ENCODE data around the gene BEND6. TPM values are rescaled to one million over a fixed set of nuclear protein-coding genes. Genes with fewer than 3 reads are reported as not detected.

BEND6 gene
- total RNA-seq, 1 donor from 2014 or later: 1.3 TPM

DNA sequence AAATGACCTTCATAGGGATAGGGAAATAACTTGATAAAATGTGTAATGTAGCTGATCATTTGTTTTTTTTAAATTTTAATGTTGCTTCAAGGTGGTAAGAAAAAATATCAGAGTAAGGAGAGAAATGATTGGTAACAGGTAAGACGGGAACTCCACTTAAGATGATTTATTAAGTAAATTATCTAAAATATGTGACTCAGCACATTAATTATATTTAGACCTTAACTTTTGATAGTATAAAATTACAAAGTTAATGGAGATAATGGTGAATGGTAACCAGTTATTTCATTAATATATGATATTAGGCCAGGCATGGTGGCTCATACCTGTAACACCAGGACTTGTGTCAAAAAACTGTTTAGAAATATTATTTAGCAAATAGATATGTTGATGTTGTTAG, 10.2 kb downstream of the BEND6 start:
- Mint-ChIP-seq H3K27me3 (no peaks in the 10 kb centered on the region), H3K36me3 (no peaks in the 10 kb centered on the region), H3K9me3 (no peaks in the 10 kb centered on the region), H3K4me3 (no peak overlapping the region), H3K27ac (no peak overlapping the region), H3K4me1 (ENCODE audit: unreplicated experiment) (no peaks in the 10 kb centered on the region)
- DNase-seq (ENCODE audit: extremely low spot score, unreplicated experiment): no peak
- TF ChIP-seq, protein P1, sequence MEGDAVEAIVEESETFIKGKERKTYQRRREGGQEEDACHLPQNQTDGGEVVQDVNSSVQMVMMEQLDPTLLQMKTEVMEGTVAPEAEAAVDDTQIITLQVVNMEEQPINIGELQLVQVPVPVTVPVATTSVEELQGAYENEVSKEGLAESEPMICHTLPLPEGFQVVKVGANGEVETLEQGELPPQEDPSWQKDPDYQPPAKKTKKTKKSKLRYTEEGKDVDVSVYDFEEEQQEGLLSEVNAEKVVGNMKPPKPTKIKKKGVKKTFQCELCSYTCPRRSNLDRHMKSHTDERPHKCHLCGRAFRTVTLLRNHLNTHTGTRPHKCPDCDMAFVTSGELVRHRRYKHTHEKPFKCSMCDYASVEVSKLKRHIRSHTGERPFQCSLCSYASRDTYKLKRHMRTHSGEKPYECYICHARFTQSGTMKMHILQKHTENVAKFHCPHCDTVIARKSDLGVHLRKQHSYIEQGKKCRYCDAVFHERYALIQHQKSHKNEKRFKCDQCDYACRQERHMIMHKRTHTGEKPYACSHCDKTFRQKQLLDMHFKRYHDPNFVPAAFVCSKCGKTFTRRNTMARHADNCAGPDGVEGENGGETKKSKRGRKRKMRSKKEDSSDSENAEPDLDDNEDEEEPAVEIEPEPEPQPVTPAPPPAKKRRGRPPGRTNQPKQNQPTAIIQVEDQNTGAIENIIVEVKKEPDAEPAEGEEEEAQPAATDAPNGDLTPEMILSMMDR (conservative IDR thresholded peaks at IDR 0.05): no peak

DNA sequence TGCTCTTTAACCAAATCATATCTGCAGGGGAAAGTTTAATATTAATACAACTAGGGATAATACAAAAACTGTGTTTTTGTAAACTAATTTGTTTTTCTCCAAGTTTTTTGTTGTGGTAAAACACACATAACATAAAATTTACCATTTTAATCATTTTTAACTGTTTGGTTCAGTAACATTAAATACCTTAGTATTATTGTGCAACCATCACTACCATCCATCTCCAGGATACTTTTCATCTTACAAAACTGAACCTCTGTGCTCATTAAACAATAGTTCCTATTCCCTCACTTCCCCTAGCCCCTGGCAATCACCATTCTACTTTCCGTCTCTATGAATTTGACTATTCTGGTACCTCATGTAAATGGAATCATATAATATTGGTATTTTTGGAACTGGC, 15.9 kb downstream of the BEND6 start:
- Mint-ChIP-seq H3K9me3 (peaks cover 5% of the 10 kb centered on the region), H3K4me1 (ENCODE audit: unreplicated experiment) (no peaks in the 10 kb centered on the region), H3K27me3 (no peaks in the 10 kb centered on the region), H3K27ac (no peak overlapping the region), H3K36me3 (no peaks in the 10 kb centered on the region), H3K4me3 (no peak overlapping the region)
- TF ChIP-seq, protein P1 (conservative IDR thresholded peaks at IDR 0.05): no peak
- DNase-seq (ENCODE audit: extremely low spot score, unreplicated experiment): no peak

DNA sequence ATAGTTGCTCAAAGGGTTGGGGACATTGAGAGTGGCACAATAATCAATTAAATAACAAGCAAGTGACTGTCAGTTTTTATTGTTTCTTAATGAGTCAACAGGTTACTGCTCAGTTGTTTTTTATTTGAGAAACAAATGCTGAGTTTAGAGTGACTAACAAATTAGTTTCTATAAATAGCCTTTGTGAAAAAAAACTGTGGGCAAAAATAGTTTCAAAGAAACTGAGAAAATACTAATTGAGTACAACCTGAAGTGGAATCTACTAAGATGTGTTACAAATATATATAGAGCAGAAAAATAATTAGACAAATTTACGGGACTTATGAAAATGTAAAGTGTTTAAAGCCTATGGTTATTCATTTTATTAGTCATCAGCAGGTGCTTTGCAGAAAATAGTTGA, 22.3 kb downstream of the BEND6 start:
- no peaks in the 10 kb centered on the region for H3K4me1 Mint-ChIP-seq (ENCODE audit: unreplicated experiment)
- TF ChIP-seq, protein P1 (conservative IDR thresholded peaks at IDR 0.05): no peak
- peaks cover 13% of the 10 kb centered on the region for H3K9me3 Mint-ChIP-seq
- H3K27me3 Mint-ChIP-seq: no peaks in the 10 kb centered on the region
- H3K4me3 Mint-ChIP-seq: no peak overlapping the region
- DNase-seq (ENCODE audit: extremely low spot score, unreplicated experiment): no peak
- H3K36me3 Mint-ChIP-seq: no peaks in the 10 kb centered on the region
- no peak overlapping the region for H3K27ac Mint-ChIP-seq

DNA sequence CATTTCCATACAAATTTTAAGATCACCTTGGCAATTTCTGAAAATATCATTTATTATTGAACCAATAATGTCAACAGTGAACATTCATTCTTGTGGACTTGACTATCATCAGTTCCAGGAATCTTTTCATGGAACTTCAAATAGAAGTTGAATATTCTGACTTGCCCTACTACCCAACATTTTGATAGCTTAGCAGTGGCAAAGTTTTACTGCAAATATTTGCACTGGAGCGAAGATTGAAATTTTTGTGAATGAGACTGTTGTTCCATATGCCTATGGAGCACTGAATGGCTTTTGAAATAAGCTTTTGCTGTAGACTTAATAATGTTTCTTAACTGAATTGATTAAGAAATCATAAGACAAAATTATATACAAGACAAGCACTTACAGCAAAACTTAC, 23.6 kb downstream of the BEND6 start:
- Mint-ChIP-seq H3K36me3 (no peaks in the 10 kb centered on the region), H3K4me1 (ENCODE audit: unreplicated experiment) (no peaks in the 10 kb centered on the region)

DNA sequence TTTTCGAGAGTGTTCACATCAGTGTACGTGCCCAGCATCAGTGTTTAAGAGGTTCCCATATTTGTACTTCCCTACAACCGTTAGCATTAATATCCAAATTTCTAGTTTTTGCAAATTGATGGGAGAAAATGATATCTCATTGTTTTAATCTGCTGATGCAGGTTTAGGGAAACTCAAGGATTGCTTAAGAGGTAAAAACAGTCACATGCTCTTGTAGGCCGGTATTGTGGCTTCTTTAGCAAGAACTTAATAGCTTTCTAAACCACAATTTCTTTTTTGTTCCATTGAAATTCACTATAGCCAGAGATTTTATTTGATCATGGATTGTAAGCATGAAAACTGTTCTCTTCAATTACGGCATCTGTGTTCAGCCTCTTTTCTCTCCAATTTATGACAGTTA, 29.5 kb downstream of the BEND6 start:
- Mint-ChIP-seq H3K9me3 (no peaks in the 10 kb centered on the region), H3K27me3 (no peaks in the 10 kb centered on the region), H3K4me1 (ENCODE audit: unreplicated experiment) (no peaks in the 10 kb centered on the region), H3K4me3 (no peak overlapping the region), H3K27ac (no peak overlapping the region), H3K36me3 (no peaks in the 10 kb centered on the region)
- TF ChIP-seq, protein P1 (conservative IDR thresholded peaks at IDR 0.05): no peak
- no peak for DNase-seq (ENCODE audit: extremely low spot score, unreplicated experiment)

More for the DNA sequence above, 23.6 kb downstream of the BEND6 start:
- no peaks in the 10 kb centered on the region for H3K27me3 Mint-ChIP-seq
- TF ChIP-seq, protein P1 (conservative IDR thresholded peaks at IDR 0.05): no peak
- H3K9me3 Mint-ChIP-seq: peaks cover 13% of the 10 kb centered on the region
- H3K4me3 Mint-ChIP-seq: no peak overlapping the region
- no peak overlapping the region for H3K27ac Mint-ChIP-seq
- DNase-seq (ENCODE audit: extremely low spot score, unreplicated experiment): no peak

DNA sequence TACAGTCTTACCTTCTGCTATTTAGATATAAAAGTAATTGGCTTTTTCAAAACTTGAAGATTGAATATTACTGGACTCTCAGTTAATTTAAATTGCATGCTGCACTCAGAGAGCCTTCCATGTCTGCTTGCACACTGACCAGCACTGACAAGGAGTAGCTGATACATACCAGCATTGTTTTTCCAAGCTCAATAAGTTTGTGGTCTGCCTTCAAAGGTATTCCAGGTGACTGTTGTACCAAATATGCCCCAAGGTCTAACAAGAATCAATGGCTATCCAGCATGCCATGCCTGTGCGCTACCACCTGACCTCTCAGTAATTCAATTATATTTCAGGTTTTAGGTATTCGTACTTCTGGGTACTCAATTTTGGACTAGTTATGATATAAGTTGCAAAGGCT, 30.0 kb downstream of the BEND6 start:
- Mint-ChIP-seq H3K4me1 (ENCODE audit: unreplicated experiment) (no peaks in the 10 kb centered on the region), H3K4me3 (no peak overlapping the region), H3K27me3 (no peaks in the 10 kb centered on the region), H3K9me3 (no peaks in the 10 kb centered on the region), H3K36me3 (no peaks in the 10 kb centered on the region), H3K27ac (no peak overlapping the region)
- TF ChIP-seq, protein P1 (conservative IDR thresholded peaks at IDR 0.05): no peak
- DNase-seq (ENCODE audit: extremely low spot score, unreplicated experiment): no peak

Measured in type B pancreatic cell (in vitro differentiated cells).